Stimulated activated naive CD8-positive, alpha-beta T cell treated with anti-CD3 and anti-CD28 coated beads, Interleukin-15, Interleukin-2, amounts not matched to agents 100 ng/mL and 50 ng/mL, for 24 hours (primary cell): ENCODE measurements around the gene TPP1.
A peak's percentile ranks its signal among the peaks of the same experiment; 100 is the strongest.

Source experiments
- H3K27ac Mint-ChIP-seq: one replicate; pipeline ENCODE4 v1.8.0; 2021; ENCODE audit warnings: mild to moderate bottlenecking, mixed read lengths
- H3K27me3 Mint-ChIP-seq: one replicate; pipeline ENCODE4 v1.8.0; 2021; ENCODE audit warnings: mixed read lengths
- H3K36me3 Mint-ChIP-seq: one replicate; pipeline ENCODE4 v1.8.0; 2021; ENCODE audit warnings: low read depth, mixed read lengths
- H3K4me1 Mint-ChIP-seq: one replicate; pipeline ENCODE4 v1.8.0; 2021; ENCODE audit warnings: low read depth, mixed read lengths
- H3K4me3 Mint-ChIP-seq: one replicate; pipeline ENCODE4 v1.8.0; 2021; ENCODE audit warnings: mild to moderate bottlenecking, mixed read lengths
- H3K9me3 Mint-ChIP-seq: one replicate; pipeline ENCODE4 v1.8.0; 2021; ENCODE audit warnings: mixed read lengths

Gene TPP1

DNA sequence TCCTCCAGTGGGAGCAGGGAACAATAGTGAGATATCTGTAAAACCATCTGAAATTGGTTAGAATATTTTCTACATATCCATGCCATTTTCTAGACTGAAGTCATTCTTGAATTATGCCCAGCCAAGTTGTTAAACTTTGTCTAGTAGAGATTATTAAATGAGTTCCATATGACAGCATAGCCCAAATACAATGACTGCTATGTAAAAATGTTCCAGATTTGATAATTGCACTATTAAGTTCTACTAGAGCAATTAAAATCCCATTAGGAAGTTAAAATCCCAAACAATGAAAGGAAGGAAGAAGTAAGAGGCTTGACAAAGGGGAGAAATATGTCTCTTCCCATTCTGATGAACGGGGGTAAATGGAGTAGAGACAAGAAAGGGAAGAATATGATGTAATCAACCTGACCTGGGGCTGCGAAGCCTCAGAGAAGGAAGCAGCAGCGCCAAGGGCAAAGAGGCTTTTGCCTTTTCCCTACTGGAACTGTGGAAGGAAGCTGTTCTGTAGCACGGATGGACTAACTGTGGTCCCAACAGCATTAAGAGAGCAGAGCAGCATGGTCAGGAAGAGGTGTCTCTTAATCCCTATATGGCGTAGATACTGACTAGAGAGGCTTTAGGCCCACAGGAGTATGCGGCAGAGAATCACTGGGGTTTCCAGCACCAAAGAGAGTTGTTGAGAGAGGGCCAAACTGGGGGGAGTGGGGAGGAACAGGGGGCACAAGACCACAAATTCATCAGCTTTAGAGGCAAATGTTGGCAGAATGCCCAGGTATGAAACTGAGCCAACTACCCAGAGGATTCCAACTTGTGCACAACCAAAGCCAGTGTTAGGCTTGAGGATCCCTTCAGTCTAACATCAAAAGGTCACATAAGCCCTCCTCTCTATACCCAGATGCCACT is 42.5 kb downstream of the TPP1 start:
- H3K9me3 Mint-ChIP-seq: no peaks in the 10 kb centered on the region
- H3K4me3 Mint-ChIP-seq: no peak overlapping the region
- peaks cover 33% of the 10 kb centered on the region for H3K36me3 Mint-ChIP-seq
- H3K27ac Mint-ChIP-seq: no peak overlapping the region
- H3K4me1 Mint-ChIP-seq: no peaks in the 10 kb centered on the region
- H3K27me3 Mint-ChIP-seq: no peaks in the 10 kb centered on the region

DNA sequence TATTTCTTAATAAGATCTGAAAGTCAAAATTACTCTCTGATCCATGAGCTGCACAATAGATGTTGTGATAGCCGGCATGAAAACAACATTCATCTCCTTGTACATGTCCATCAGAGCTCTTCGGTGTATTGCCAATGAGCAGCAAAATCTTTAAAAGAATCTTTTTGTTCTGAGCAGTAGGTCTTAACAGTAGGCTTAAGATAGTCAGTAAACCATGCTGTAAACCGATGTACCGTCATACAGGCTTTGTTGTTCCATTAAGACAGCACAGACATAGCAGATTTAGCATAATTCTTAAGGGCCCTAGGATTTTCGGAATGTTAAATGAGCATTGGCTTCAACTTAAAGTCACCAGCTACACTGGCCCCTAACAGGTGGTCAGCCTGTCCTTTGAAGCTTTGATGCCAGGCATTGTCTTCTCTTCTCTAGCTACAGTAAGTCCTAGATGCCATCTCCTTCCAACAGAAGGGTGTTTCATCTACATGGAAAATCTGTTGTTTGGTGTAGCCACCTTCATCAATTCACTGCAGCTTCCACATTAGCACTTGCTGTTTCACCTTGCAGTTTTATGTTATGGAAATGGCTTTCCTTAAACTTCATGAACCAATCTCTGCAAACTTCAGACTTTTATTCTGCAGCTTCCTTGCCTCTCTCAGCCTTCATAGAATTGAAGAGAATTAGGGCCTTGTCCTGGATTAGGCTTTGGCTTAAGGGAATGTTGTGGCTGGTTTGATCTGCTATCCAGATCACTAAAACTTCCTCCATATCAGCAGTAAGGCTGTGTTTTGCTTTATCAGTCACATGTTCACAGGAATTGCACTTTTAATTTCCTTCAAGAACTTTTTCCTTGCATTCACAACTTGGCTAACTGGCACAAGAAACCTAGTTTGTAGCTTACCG is 44.2 kb downstream of the TPP1 start:
- Mint-ChIP-seq H3K4me3 (no peak overlapping the region), H3K4me1 (no peaks in the 10 kb centered on the region), H3K27ac (no peak overlapping the region), H3K27me3 (no peaks in the 10 kb centered on the region), H3K9me3 (no peaks in the 10 kb centered on the region), H3K36me3 (peaks cover 28% of the 10 kb centered on the region)

DNA sequence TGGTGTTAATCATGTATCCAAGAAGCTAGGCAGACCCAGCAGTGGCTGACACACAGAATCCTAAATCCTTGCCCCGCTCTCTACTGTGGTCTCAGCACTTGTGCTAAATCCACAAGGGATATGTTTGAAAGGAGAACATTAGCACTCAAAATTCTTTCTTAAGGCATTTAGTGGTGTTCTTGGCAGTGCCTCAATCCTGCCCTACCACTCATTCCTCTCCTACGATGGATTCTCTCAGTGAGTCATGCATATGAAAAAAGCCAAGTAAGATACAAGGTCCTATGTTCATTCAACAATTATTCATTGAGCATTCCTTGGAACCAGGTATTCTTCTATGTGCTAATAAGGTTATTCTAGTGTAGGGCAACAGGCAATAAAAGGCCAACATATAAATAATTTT is 47.0 kb downstream of the TPP1 start:
- Mint-ChIP-seq H3K27ac (no peak overlapping the region), H3K4me3 (no peak overlapping the region), H3K36me3 (peaks cover 31% of the 10 kb centered on the region), H3K27me3 (no peaks in the 10 kb centered on the region), H3K4me1 (no peaks in the 10 kb centered on the region), H3K9me3 (no peaks in the 10 kb centered on the region)

DNA sequence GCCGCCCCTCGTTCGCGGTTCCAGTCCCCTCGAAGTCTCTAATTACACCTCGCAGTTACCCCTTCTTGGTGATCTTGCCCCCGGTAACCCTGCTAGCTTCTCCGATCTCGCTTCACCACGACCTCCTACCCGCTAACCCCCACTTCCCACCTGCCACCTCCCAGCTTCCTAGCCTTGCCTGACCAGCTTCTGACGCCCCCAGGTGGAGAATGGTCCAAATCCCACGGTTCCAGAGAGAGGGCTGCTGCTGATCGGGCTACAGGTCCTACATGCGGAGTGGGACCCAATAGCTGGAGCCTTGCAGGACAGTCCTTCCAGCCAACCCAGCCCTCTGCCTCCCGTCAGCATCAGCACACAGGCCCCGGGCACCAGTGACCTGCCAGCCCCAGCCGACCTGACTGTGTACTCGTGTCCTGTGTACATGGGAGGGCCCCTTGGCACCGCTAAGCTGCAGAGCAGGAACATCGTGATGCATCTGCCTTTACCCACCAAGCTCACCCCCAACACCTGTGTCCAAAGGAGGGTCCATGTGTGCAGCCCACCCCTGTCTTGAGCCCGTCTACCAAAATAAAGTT is 47.7 kb downstream of the TPP1 start:
- no peak overlapping the region for H3K27ac Mint-ChIP-seq
- no peaks in the 10 kb centered on the region for H3K9me3 Mint-ChIP-seq
- no peaks in the 10 kb centered on the region for H3K4me1 Mint-ChIP-seq
- H3K27me3 Mint-ChIP-seq: no peaks in the 10 kb centered on the region
- no peak overlapping the region for H3K4me3 Mint-ChIP-seq
- H3K36me3 Mint-ChIP-seq: peaks cover 31% of the 10 kb centered on the region

DNA sequence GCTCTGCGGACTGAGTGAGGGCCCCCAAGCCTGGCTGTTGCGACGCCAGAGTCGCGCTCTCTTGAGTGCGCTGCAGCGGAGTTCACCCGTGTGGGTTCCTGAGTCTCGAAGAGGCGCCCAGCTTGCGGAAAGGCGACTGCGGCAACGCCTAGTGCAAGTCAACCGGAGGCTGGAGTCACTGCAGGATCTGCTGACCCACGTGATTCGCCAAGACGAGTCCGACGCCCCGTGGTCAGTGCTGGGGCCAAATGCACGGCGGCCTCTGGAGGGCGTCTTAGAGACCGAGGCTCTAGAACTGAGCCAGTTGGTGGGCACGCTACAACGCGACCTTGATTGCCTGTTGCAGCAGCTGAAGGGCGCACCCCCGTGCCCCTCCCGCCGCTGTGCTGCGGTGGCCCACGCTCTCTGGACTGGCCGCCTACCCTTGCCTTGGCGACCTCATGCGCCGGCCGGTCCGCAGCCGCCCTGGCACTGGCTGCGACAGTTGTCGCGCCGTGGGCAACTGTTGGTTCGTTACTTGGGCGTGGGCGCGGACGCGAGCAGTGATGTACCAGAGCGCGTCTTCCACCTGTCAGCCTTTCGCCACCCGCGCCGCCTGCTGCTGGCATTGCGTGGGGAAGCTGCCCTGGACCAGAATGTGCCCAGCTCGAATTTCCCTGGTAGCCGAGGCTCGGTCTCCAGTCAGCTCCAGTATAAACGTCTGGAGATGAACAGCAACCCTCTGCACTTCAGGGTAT is 48.4 kb downstream of the TPP1 start:
- no peaks in the 10 kb centered on the region for H3K27me3 Mint-ChIP-seq
- H3K4me3 Mint-ChIP-seq: no peak overlapping the region
- no peak overlapping the region for H3K27ac Mint-ChIP-seq
- H3K9me3 Mint-ChIP-seq: no peaks in the 10 kb centered on the region
- H3K36me3 Mint-ChIP-seq: peaks cover 32% of the 10 kb centered on the region
- H3K4me1 Mint-ChIP-seq: no peaks in the 10 kb centered on the region

DNA sequence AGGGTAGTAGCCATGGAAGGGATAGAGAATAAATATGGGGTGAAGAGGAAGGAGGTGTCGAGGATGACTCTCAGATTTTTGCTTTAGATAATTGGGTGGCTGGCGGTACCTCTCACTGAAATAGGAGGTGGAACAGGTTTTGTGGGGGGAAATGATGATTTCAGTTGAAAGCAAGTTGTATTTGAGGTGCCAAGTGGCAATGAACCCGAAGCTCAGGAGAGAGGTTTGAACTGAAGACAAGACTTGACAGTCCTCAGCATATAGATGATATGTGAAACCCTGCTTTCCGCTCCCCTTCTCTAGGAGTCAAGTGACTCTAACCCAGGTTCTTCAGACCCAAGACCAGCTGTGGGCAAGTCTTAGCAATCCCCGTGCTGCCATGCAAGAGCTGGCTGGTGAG is 49.5 kb downstream of the TPP1 start:
- Mint-ChIP-seq H3K4me1 (no peaks in the 10 kb centered on the region), H3K27ac (peak overlapping the region; percentile 2), H3K36me3 (peaks cover 32% of the 10 kb centered on the region), H3K4me3 (no peak overlapping the region), H3K27me3 (no peaks in the 10 kb centered on the region), H3K9me3 (no peaks in the 10 kb centered on the region)

DNA sequence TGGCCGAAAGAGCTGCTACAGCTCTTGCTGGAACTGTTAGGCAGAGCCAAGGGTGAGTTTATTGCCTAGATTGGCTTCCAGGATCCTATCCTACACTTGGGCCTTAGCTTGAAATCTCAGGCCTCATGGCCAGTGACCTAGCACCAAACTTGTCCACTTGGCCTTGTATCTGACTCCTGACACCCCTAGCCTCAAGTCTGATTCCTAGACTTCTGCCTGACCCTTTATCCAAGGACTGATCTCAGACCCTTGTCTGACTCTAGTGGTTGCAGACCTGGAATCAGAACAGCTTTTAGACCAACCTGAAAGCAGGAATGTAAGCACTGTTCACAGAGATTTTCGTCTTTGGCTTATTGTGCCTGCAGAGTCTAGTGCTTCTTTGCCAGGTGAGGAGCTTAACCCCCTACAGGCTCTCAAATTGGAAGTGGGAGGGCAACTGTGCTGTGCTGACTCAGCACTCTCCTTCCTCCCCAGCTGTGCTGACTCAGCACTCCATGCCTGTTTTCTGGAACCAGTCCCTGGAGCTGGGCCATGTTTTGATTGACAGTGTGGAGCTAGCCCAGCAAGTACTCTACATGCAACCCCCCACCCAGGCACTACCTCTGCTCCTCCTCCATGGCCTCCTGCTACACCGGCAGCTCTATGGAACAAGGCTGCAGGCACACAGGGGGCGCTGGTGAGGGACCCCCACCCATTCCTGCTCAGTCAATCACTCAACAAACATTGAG is 50.9 kb downstream of the TPP1 start:
- H3K36me3 Mint-ChIP-seq: peaks cover 28% of the 10 kb centered on the region
- H3K4me1 Mint-ChIP-seq: no peaks in the 10 kb centered on the region
- H3K27ac Mint-ChIP-seq: no peak overlapping the region
- H3K27me3 Mint-ChIP-seq: no peaks in the 10 kb centered on the region
- H3K4me3 Mint-ChIP-seq: no peak overlapping the region
- H3K9me3 Mint-ChIP-seq: no peaks in the 10 kb centered on the region

DNA sequence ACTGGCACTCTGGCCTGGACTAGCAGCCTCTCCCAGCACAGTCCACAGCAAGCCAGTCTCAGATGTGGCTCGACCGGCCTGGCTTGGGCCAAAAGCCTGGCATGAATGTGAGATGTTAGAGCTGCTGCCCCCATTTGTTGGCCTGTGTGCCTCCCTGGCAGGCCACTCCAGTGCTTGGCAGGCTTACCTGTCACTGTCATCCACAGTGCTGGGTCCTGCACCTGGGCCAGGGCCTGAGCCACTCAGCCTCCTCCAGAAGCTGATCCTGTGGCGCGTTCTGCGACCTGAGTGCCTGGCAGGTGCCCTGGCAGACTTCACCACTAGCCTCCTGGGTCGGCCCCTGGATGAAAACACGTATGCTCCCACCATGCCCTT is 51.9 kb downstream of the TPP1 start:
- peaks cover 23% of the 10 kb centered on the region for H3K36me3 Mint-ChIP-seq
- no peak overlapping the region for H3K27ac Mint-ChIP-seq
- no peaks in the 10 kb centered on the region for H3K4me1 Mint-ChIP-seq
- H3K4me3 Mint-ChIP-seq: no peak overlapping the region
- H3K9me3 Mint-ChIP-seq: no peaks in the 10 kb centered on the region
- no peaks in the 10 kb centered on the region for H3K27me3 Mint-ChIP-seq

DNA sequence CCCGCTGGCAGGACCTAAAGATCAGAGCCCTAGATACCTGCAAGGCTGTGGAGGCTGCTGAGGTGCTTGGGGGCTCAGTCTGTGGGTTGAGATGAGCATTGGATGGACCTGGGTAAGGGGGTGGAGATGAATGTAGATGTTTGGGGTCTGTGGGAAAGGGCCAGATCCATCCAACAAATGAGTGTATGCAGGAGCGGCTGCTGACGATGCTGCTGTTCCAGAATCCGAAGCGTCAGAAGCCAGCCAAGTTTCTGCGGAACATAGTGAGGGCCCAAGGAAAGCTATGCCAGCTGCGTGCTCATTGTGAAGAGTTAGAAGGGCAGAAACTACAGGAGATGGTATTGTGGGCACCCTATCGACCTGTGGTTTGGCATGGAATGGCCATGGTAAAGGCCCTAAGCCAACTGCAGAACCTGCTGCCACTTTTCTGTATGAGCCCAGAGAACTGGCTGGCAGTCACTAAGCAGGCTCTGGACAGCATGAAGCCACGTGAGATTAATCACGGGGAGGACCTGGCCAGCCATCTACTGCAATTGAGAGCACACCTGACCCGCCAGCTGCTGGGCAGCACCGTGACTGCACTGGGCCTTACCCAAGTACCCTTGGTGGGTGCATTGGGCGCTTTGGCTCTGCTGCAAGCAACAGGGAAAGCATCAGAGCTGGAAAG is 52.4 kb downstream of the TPP1 start:
- Mint-ChIP-seq H3K27me3 (no peaks in the 10 kb centered on the region), H3K4me3 (no peak overlapping the region), H3K4me1 (no peaks in the 10 kb centered on the region), H3K27ac (no peak overlapping the region), H3K9me3 (no peaks in the 10 kb centered on the region), H3K36me3 (peaks cover 23% of the 10 kb centered on the region)

DNA sequence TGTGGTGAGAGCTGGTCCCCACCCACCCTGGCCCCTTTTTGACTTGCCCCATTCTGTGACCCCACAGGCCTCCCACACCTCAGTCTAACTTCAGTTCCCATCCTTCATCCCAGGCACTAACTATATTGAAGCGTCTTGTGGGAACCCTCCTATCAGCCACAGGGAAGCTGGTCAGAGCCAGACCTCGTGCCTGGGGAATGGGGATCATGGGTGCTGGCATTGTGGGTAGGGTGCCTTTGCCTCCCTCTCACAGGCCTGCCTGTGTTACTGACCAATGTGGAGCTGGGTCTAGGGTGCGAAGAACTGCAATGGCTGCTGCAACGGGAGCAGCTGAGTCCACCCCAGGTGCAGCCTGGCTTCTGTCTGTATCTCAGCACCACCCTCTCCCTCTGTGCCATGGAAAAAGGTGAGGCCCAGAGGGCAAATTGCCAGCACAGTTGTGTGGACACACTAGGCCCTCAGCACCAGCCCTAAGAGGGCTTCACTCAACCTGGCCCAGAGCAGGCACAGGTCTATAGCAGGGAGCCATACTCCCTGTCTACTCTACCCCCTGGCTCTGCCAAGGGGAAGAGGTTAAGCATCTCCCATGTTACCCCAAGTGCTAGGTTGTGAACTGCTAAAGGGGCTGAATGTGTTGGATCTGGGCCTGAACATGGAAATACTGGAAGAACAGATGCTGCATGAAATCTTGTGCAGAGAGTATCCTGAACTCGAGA is 53.1 kb downstream of the TPP1 start:
- no peaks in the 10 kb centered on the region for H3K4me1 Mint-ChIP-seq
- no peak overlapping the region for H3K4me3 Mint-ChIP-seq
- no peak overlapping the region for H3K27ac Mint-ChIP-seq
- peaks cover 20% of the 10 kb centered on the region for H3K36me3 Mint-ChIP-seq
- H3K9me3 Mint-ChIP-seq: no peaks in the 10 kb centered on the region
- H3K27me3 Mint-ChIP-seq: no peaks in the 10 kb centered on the region

DNA sequence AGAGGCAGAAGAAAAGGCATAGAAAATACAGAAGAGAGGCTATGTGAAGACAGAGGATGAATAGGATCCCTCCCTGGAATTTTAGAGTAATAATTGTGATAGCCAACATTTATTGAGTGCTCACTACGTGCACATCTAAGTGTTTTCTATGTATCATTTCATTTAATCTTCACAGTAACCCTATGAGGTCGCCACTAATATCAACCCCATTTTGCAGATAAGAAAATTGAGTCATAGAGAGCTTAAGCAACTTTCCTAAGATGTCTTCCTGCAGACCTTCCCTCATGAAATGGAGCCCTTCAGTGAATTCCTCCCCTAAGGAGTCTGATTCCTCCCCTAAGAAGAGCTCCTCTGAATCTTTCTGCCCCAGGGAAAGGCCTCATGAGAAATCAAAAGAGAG is 53.9 kb downstream of the TPP1 start:
- Mint-ChIP-seq H3K27me3 (no peaks in the 10 kb centered on the region), H3K27ac (no peak overlapping the region), H3K9me3 (no peaks in the 10 kb centered on the region), H3K36me3 (peaks cover 19% of the 10 kb centered on the region), H3K4me3 (no peak overlapping the region), H3K4me1 (no peaks in the 10 kb centered on the region)

DNA sequence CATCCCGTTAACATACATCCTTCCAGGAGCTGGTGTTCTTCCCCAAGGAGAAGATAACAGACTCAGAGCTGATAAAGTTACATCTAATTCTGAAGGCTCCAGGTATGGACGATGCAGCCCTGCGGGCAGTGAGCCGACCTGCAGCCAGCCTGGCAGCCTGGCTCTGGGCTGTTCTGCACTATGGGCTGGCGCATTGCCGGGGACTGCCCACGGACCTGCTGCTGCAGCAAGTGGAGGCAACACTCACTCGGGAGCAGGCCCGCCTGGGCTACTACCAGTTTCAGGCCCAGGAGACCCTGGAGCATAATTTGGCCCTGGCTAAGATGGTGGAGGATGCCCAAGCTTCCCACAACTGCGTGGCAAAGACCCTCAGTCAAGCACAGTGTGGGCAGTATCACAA is 55.6 kb downstream of the TPP1 start:
- Mint-ChIP-seq H3K27me3 (no peaks in the 10 kb centered on the region), H3K9me3 (no peaks in the 10 kb centered on the region), H3K4me3 (no peak overlapping the region), H3K36me3 (peaks cover 14% of the 10 kb centered on the region), H3K27ac (no peak overlapping the region), H3K4me1 (no peaks in the 10 kb centered on the region)

DNA sequence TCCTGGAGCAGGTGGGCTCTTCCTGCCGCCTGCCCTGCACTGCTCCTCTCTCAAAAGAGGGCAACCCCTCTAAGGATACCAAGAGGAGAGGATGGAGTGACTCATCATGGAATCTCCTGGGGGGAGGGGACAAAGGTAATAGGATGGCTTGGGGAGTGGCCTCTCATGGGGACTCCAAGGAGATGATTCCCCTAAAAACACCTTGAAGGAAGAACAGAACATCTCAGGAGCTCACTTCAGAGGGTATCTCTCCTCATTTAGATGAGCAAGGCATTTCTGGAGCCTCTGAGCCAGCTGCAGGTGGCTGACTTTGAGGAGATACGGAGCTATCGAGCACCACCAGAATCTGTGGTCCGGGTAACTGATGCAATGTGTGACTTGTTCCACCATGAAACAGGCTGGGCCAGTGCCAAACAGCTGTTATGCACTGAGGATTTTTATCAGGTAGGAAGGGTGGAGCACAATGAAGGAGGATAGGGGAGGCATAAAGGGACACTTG is 56.1 kb downstream of the TPP1 start:
- H3K4me3 Mint-ChIP-seq: no peak overlapping the region
- peaks cover 14% of the 10 kb centered on the region for H3K36me3 Mint-ChIP-seq
- H3K9me3 Mint-ChIP-seq: no peaks in the 10 kb centered on the region
- no peaks in the 10 kb centered on the region for H3K27me3 Mint-ChIP-seq
- H3K4me1 Mint-ChIP-seq: no peaks in the 10 kb centered on the region
- no peak overlapping the region for H3K27ac Mint-ChIP-seq
